Erythroblast (primary cell): Measurements from ENCODE around the gene ATN1.
"Not testable (repeated sequence)": the region's sequence is repeated elsewhere in the genome, so short reads cannot be mapped to it uniquely, and the experiment has no call there.

Experiments used
- DNase-seq, 2 experiments: peaks; one replicate each; lab custom pipeline; 2025; lab: John Stamatoyannopoulos, UW
- GATA1 ChIP-seq: IDR thresholded peaks from 2 replicates; pipeline ENCODE4 v1.6.1; 2011; ENCODE audit warnings: low read depth, mild to moderate bottlenecking, control low read depth, low read length, moderate library complexity
- POLR2A ChIP-seq: IDR thresholded peaks from 2 replicates; pipeline ENCODE4 v1.6.1; 2011; ENCODE audit warnings: mild to moderate bottlenecking, low read length

Gene ATN1

GRCh38 chr12:6894321-6894720 is 33.4 kb upstream of the ATN1 start:
- no peak for DNase-seq
- no peak for TF ChIP-seq POLR2A

DNA sequence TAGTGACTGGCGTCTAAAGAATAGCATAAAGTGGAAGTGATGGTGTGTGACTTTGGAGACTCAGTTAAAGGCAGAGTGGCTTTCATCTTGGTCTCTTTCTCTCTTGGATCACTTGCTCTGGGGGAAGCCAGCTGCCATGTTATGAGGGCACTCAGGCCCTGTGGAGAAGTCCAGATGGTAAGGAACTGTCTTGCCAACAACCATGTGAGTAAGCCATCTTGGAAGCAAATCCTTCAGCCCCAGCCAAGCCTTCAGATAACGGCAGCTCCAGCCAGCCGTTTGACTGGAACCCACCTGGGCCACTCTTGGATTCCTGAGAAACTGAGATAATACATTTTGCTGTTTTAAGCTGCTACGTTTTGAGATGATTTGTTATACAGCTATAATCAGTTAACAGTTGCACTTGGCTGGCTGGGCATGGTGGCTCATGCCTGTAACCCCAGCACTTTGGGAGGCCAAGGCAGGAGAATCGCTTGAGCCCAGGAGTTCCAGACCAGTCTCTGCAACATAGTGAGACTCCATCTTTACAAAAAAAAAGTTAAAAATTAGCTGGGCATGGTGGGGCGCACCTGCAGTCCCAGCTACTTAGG is 30.8 kb upstream of the ATN1 start:
- TF ChIP-seq GATA1 (no peak), POLR2A (no peak)
- no peak for DNase-seq

DNA sequence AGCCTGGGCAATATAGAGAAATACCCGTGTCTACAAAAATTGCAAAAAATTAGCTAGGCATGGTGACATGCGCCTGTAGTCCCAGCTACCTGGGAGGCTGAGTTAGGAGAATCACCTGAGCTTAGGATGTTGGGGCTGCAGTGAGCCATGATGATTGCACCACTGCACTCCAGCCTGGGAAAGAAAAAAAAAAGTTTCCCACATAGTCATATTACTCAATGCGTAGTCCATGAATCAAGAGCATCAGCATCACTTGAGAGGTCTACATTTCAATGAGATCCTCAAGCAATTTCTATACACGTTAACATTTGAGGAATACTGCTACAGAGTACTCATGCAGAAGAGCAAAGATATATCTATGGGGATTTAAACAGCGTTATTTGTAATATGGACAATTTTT is 28.3 kb upstream of the ATN1 start:
- no peak for TF ChIP-seq POLR2A
- TF ChIP-seq GATA1 = no peak
- DNase-seq = no peak

DNA sequence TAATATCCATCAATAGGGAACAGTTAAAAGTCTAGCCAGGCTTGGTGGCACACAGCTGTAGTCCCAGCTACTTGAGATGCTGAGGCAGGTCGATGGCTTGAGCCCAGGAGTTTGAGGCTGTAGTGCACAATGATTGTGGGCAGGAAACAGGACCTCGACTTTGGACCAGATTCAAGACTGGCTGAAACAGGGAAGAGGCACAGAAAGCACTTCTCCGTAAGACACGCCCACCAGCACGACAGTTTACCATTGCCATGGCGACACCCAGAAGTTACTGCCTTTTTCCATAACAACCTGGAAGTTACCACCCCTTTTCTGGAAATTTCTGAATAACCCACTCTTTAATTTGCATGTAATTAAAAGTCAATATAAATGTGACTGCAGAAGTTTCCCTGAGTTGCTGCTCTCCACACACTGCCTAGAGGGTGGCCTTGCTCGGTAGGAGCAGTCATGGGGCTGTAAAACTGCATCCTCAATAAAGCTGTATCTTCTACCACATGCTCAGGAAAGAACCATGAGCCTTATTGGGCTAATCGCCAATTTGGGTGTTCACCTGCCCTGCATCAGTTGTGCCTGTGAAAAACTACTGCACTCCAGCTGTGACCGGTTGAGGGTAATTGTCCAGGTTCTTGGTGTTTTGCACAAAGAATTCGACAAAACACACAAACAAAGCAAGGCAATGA is 27.8 kb upstream of the ATN1 start:
- TF ChIP-seq GATA1 = no peak
- peak; percentile 32 for TF ChIP-seq POLR2A
- peak; percentile 49 to 70 for DNase-seq

DNA sequence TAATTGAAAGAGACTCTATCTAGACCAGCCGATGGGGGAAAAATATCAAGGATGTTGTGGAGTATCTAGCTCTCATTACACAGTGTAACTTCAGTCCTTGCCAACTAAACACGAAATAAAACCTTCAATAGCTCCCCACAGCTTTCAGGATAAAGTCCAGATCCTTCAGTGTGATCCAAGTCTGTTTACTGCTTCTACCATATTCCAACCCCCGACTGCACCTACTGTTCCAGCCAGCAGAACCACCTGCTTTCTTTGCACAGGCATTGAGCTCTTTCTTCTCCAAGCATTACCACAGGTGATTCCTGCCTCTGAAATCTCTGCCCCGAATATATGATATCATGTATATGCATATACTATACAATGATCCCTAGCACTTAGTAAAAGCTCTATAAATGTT is 25.3 kb upstream of the ATN1 start:
- TF ChIP-seq POLR2A (no peak), GATA1 (no peak)
- no peak for DNase-seq

- TF ChIP-seq GATA1 = no peak
- TF ChIP-seq POLR2A = no peak
- no peak for DNase-seq
These were observed 24.0 kb upstream of the ATN1 start for GRCh38 chr12:6903722-6904121.

DNA sequence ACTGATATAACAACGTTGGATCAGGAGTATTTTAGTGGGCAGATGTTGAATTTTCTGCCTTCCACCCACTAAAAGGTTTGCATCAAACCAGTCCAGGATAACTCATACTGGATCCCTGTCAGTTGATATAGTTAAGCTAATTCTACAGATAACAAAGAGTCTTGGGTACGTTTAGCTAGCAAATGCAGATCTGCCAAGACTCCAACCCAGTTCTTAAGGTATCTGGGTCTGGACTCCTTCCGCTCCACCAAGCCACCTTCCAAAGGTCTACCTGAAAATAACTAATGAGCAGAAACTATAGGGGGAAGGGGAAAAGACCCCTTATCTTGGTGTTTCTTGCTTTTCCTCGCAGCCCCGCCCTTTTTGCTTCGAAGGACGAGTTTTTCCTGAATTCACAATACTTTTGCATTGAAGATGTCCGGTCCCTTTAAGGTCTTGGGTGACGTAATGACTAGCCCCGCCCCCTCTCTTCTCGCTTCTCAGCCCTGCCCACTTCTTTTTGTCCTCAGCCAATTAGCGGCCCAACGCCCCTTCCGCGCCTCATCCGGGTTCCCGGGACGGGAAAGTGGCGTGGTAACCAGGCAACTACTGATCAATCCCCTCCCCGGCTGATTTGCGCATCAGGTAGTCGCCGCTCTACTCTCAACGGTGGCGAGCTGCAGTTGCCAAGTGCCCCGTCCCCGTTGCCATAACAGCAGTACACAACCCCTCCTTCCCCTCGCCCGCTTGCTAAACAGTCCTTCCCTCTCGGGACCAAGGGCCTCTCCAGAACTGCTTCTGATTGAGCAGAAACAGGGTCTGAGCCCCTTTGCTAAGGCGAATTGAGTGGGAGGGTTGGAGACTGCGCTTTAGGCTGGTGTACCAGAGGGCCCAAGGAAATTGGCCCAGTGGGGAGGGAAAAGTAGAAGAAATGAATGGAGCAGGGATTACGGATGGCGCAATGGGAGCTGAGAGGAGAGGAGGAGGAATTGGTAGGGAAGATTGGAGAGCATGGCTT is 23.2 kb upstream of the ATN1 start, which contains the start of gene LRRC23:
LRRC23 (plus strand) TSS at position 543 of the 997 bp plus-strand sequence. CDS start 812 bp downstream, outside the sequence.
- DNase-seq = peak; percentile 96 to 97
- TF ChIP-seq GATA1 = no peak
- TF ChIP-seq POLR2A = peak; percentile 71

DNA sequence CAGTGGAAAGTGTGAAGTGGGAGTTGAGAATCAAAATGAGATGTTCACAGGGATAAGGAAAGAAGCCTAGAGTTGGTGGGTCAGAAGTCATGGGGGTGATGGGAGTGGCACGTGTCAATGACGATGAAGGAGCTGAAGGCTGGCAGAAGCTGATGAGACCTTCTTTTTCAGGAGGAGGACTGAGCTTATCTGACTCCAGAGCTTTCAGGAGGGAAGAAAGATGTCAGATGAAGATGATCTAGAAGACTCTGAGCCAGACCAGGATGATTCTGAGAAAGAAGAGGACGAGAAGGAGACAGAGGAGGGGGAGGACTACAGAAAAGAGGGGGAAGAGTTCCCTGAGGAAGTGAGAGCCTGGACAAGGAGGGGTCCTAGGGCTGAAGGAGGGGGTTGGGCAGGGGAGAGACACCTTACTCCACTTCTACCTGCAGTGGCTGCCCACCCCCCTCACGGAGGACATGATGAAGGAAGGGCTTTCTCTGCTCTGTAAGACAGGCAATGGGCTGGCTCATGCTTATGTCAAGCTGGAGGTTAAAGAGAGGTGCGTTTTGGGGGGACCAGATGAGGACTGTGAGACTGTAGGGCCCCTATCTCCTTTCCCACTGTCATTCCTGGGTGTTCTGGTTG is 22.2 kb upstream of the ATN1 start:
- peak; percentile 38 to 58 for DNase-seq
- TF ChIP-seq POLR2A (no peak), GATA1 (no peak)

DNA sequence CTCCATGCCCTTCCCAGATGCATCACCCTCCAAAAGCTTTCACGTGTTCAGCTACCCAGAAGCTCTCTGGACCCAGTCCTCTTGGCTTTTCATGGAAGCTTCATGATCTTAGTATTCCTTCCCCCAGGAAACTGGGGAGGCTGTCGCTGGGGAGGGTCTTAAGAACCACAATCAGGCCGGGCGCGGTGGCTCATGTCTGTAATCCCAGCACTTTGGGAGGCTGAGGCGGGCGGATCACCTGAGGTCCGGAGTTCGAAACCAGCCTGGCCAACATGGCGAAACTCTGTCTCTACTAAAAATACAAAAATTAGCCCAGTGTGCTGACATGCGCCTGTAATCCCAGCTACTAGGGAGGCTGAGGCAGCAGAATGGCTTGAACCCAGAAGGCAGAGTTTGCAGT is 19.6 kb upstream of the ATN1 start:
- not testable (repeated sequence) for DNase-seq

- TF ChIP-seq POLR2A = no peak
- TF ChIP-seq GATA1 = no peak
- no peak for DNase-seq
These were observed 18.2 kb upstream of the ATN1 start for GRCh38 chr12:6909421-6910145.

- no peak for TF ChIP-seq POLR2A
- TF ChIP-seq GATA1 = no peak
- DNase-seq = no peak
These were observed 15.4 kb upstream of the ATN1 start for GRCh38 chr12:6912164-6912935.

DNA sequence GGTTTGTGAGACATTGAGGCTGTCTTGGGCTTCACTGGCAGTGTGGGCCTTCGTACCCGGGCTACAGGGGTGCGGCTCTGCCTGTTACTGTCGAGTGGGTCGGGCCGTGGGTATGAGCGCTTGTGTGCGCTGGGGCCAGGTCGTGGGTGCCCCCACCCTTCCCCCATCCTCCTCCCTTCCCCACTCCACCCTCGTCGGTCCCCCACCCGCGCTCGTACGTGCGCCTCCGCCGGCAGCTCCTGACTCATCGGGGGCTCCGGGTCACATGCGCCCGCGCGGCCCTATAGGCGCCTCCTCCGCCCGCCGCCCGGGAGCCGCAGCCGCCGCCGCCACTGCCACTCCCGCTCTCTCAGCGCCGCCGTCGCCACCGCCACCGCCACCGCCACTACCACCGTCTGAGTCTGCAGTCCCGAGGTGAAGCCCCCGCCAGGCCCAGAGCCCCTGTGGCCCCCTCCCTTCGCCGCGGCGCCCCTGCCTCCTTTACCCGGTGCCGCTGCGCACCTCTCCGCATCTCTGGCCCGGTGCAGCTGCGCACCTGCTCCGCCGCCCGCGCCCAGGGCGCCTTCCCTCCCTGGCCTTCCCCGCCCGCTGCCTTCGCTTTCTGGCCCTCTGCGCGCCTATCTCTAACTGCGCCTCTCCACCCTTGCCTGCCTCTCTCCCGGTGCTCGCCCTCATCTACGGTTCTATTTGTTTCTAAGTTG is 13.4 kb upstream of the ATN1 start, which contains the start of gene ENO2:
ENO2 (plus strand) TSS at position 335 of the 701 bp plus-strand sequence. CDS start 1,253 bp downstream, outside the sequence.
- DNase-seq = peak; percentile 79 to 87

More for the DNA sequence above, 13.4 kb upstream of the ATN1 start, which contains the start of gene ENO2:
- peak; percentile 33 for TF ChIP-seq POLR2A
- TF ChIP-seq GATA1 = no peak
